Measurements from ENCODE around the gene CEP41. TPM values are rescaled to one million over a fixed set of nuclear protein-coding genes. Genes with fewer than 3 reads are reported as not detected.

Gene CEP41
- total RNA-seq, 4 donors from 2014 or later, result 1.8 to 6.2 (median 1.9) TPM

GRCh38 chr7:130387628-130388403 is 53.0 kb downstream of the CEP41 start:
- Histone ChIP-seq H3K27me3 (no peaks in the 10 kb centered on the region), H3K4me1 (peaks cover 9 to 10% of the 10 kb centered on the region in 2 donors), H3K27ac (no peak overlapping the region), H3K4me3 (no peak overlapping the region), H3K36me3 (no peaks in the 10 kb centered on the region), H3K9me3 (no peaks in the 10 kb centered on the region)
- intact Hi-C loops (cut with DNase I; ENCODE audit: low total_unique reads), result no loop called here
- DNase-seq (no peak), ATAC-seq (no peak)
- TF ChIP-seq POLR2A (IDR thresholded peaks at IDR 0.05) (no peak), CTCF (IDR thresholded peaks at IDR 0.05 in 4 of 5, conservative IDR thresholded peaks at IDR 0.05 in 1 of 5) (no peak)
- in situ Hi-C loops (cut with MboI; ENCODE audit: low sequenced_read_pairs in 4 of 4), result no loop called here

- in situ Hi-C loops (cut with MboI; ENCODE audit: low sequenced_read_pairs in 4 of 4), result no loop called here
- intact Hi-C loops (cut with DNase I; ENCODE audit: low total_unique reads), result no loop called here
- Histone ChIP-seq H3K4me1 (peaks cover 9 to 10% of the 10 kb centered on the region in 2 donors), H3K27me3 (no peaks in the 10 kb centered on the region), H3K4me3 (no peak overlapping the region), H3K9me3 (no peaks in the 10 kb centered on the region), H3K27ac (no peak overlapping the region), H3K36me3 (no peaks in the 10 kb centered on the region)
- no peak for TF ChIP-seq POLR2A (IDR thresholded peaks at IDR 0.05)
- no peak for TF ChIP-seq CTCF (IDR thresholded peaks at IDR 0.05 in 4 of 5, conservative IDR thresholded peaks at IDR 0.05 in 1 of 5)
- DNase-seq (no peak), ATAC-seq (no peak)
Observed at GRCh38 chr7:130387306-130387627, 53.5 kb downstream of the CEP41 start.

- intact Hi-C loops (cut with DNase I; ENCODE audit: low total_unique reads), result no loop called here
- ATAC-seq (no peak), DNase-seq (no peak)
- no peaks in the 10 kb centered on the region for H3K27me3 ChIP-seq
- no peaks in the 10 kb centered on the region for H3K36me3 ChIP-seq
- H3K4me3 ChIP-seq, result no peak overlapping the region
- TF ChIP-seq CTCF (IDR thresholded peaks at IDR 0.05 in 4 of 5, conservative IDR thresholded peaks at IDR 0.05 in 1 of 5), result no peak
- no peak for TF ChIP-seq POLR2A (IDR thresholded peaks at IDR 0.05)
- peaks cover 9 to 10% of the 10 kb centered on the region in 2 donors for H3K4me1 ChIP-seq
- H3K27ac ChIP-seq, result no peak overlapping the region
- in situ Hi-C loops (cut with MboI; ENCODE audit: low sequenced_read_pairs in 4 of 4), result no loop called here
- H3K9me3 ChIP-seq, result no peaks in the 10 kb centered on the region
Observed at GRCh38 chr7:130386876-130387275, 53.9 kb downstream of the CEP41 start.

- in situ Hi-C loops (cut with MboI; ENCODE audit: low sequenced_read_pairs in 4 of 4) (no loop called here), intact Hi-C loops (cut with DNase I; ENCODE audit: low total_unique reads) (no loop called here)
- Histone ChIP-seq H3K4me3 (no peak overlapping the region), H3K9me3 (no peaks in the 10 kb centered on the region), H3K27me3 (no peaks in the 10 kb centered on the region), H3K4me1 (peaks cover 9 to 13% of the 10 kb centered on the region in 2 donors), H3K27ac (peak overlapping the region in 2 of 4 donors; percentile 63 to 64), H3K36me3 (no peaks in the 10 kb centered on the region)
- ATAC-seq (peak; percentile 87 to 92), DNase-seq (peak; percentile 57 to 71)
- no peak for TF ChIP-seq POLR2A (IDR thresholded peaks at IDR 0.05)
- TF ChIP-seq CTCF (IDR thresholded peaks at IDR 0.05 in 4 of 5, conservative IDR thresholded peaks at IDR 0.05 in 1 of 5), result no peak
Observed at GRCh38 chr7:130385600-130386066, 55.2 kb downstream of the CEP41 start.

Data from gastrocnemius medialis (tissue), 4 donors.